CD4-positive, alpha-beta T cell treated with Interleukin-15 for 1 hour (primary cell): ENCODE results near the gene KCNA10.
"Not testable (repeated sequence)": the region's sequence is repeated elsewhere in the genome, so short reads cannot be mapped to it uniquely, and the experiment has no call there.

Source experiments
- DNase-seq: peaks from one replicate; pipeline ENCODE4 v3.0.0-alpha.2; 2020

The KCNA10 gene

DNA sequence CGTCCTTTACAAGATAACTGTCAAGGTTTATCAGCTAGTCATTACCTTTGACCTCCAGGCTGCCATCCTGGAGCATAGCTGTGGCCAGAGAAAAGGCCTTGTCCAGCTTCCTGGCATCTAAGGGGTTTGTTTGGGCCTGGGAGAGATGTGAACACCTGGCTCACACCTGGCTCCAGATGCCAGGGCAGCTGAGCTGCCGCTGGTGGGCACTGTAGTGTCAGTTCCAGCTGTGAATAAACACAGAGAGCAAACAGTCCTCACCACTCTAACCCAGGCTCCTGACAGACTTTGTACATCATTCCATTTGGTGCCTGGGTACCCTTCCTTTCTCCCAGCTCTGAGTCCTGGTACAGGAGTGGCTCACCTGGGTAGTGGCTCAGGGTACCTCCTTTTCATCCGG is 14.3 kb upstream of the KCNA10 start:
- no peak for DNase-seq

DNA sequence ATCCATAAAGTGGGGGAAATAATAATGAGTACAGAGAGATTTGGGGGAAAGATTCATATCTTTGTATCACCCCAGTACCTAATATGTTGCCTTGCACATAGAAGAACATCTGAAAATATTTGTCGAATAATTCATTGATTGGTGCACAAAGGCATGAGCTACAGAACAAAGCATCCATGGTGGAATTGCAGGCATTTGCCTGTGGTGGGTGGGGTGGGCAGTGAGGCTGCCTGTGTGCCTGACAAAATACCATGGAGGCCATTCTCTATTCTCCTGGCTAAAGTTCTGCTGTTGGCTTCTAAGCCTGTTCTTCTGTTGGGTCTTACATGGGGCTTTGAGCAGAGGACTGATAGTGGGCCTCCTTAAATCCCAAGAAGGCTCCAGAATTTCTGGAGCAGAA is 10.0 kb upstream of the KCNA10 start:
- no peak for DNase-seq

DNA sequence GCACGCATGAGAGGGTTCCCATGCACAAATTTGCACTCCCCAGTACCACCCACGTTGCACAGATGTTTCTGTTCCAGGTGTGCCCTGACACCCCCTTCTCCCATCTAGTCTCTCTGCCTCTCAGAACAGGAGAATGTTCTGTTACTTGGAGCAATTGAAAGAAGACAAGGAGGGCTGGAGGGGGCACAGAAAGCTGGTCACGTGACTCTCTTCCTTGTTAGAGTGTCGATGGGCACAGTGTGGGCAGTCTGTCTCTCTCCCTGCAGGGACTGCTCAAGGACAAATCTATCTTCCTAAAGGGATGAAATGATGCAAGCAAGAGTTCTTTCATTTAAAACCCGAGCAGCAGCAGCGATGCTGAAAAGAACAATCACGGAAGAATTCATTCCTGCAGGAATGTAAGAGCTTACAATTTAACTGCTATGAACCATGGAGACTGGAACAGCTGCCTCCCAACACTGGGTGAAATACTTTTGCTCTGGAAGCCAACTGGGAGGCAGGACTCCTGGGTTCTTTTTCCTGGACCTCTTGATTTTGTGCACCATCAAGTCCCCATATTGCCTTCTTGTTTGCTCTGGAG is 7.3 kb upstream of the KCNA10 start:
- DNase-seq: no peak

DNA sequence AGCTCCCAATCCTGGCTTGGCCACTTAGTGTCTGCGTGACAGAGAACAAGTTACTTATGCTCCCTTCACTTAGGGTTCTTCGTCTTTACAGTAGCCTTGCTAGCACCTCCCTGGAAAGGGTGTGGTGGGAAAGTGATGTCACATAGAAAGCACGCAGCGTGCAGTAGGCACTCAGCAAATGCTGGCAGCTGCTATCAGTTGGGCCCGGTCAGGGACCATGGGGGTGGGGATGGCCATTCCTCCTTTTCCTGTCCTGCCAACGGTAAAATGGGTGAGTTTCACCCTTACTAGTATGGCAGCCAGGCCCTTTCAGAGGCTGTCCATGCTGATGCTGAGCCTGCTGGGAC is 6.2 kb upstream of the KCNA10 start:
- no peak for DNase-seq

DNA sequence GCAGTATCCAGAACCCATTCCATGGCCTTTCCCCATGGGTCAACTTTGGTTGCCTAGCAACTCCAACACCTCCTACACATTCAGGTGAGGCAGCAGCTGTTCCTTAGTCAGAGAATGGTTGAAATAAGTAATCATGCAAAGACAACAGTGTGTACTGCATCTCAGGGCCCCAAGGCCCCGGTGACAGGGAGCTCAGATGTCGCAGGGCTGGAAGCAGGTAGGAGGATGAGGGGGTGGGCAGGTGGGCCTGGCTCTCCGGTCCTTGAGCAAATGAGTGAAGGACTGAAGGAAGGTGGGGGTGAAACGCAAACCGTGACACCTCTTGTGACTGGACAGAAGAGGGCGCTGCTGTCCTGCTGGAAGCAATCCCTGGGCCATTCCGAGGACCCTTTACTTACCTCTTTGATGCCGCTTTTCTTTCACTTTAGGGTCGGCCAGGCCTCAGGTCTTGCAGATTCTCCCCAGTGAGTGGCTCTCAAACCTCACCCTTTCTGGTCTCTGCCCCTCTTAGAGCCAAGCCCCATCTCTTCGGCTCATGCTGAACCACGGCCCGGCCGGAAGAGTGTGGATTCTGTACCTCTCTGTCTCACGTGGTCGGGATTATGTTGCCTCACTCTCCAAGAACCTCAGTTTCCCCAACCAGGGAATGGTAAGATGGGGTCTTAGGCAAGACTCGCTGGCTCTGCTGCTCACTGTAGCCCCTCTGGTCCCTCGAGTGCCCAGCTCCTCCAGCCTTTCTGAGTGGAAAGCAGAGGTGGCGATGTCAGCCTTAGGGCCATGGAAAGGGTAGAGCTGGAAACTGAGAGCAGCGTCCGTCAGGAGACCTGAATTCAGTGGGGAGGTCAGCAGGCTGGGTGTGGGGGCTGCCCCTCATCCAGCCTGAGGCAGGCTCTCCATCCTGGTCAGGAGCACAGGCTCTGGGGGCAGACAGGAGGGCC is 5.6 kb upstream of the KCNA10 start:
- DNase-seq: peak; percentile 43

DNA sequence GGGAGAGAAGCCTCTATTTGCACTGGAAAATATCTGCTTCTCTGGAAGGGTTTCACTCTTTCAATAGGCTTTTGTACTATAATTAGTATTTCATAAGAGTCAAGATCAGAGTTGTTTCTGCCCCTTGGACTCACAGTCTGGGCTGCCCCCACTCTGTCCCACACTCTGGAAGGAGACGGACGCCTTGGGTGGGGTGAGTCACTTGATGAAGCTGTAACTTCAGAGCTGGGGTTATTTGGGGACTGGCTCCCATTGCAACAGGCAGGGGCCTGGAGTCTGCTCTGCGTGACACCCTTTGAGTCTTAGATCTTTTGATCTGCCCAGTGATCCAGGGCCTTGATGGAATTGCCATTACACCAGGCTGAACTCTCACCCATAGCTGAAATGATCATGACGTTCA is 4.0 kb upstream of the KCNA10 start:
- no peak for DNase-seq

DNA sequence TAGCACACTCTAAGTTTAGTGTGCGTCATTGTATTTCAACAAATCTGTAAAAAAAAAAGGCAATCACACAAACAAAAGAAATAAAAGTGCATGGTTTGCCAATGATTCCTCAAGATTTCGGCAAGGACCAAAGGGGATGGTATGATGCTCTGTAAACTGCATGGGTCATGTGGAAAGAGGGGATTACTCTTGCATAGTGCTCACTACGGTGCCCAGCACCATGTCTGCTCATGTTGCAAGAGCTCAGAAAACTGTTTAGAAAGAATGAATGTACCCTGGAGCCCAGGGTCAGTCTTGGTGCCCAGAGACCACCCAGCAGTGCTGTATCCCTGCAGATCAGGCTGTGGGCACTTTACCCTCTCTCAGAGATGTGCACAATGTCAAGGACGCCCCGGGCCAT is 3.6 kb upstream of the KCNA10 start:
- no peak for DNase-seq

DNA sequence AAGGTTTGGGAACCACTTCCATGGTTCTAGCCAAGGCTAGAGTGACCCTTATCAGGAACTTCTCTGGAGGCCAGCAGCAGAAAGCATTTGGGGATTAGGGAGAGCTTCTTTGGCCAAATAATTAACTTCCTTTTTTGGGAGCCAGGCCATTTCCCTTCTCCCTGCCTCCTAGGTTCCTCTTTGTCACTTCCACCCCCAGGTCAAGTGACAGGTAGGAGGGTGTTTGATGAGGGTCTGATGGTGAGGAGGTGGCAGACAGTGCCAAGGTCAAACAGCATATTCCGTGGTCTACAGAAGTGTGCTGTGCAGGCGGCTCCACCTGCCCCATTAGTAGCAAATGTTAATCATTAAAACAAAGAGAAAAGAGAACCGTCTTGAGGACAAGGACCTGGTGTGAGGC is 1.9 kb upstream of the KCNA10 start:
- DNase-seq: no peak

DNA sequence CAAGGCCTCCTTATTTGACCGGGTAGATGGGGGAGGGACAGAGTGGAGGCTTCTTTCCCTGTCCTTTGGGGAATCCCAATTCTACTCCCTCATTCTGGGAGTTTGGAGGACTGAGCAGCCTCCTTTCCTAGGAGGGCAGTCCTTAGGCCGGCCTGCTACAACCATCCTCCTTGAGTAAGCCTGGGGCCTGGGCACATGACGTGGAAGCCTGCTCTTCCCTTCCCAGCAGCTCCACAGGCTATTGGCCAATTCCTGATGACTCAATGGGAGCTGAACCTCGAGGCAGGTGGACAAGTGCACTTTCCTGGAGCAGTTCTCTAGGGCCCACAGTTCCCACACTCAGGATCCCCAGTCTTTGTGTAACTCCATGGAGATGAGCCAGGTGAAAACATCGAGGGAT is 3.1 kb downstream of the KCNA10 start:
- DNase-seq: no peak

DNA sequence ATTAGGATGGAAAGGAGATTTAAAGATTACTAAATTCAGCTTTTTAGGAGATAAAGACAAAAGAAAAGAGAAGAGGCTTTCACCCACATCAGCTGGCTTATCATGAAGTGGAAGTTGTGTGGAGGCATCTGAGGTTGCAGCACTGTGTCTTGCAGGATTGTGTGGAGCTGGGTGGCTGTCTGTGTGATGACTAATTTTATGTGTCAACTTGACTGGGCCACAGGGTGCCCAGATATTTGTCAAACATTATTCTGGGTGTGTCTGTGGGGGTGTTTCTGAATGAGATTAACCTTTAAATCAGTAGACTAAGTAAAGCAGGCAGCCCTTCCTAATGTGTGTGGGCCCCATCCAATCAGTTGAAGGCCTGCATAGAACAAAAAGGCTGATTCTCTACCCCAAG is 3.9 kb downstream of the KCNA10 start:
- no peak for DNase-seq

DNA sequence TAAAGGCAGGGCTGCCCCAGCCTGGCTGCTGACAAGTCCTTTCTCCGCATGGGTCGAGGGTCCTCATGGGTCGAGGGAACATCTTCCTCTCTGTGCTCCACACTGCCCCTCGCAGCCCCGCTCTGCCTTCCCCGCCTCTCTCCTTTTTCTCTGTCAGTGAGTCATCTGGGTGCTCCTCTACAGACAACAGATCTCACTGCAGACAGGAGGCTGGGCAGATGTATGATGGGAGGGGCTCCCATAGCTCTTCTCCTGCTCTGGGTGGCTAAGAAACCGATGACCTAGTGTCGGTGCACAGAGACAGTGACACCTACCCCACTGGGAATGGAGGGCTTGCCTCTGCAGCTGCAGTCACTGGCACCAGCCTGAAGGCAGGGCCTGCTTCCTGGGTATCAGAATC is 5.5 kb downstream of the KCNA10 start:
- DNase-seq: no peak

DNA sequence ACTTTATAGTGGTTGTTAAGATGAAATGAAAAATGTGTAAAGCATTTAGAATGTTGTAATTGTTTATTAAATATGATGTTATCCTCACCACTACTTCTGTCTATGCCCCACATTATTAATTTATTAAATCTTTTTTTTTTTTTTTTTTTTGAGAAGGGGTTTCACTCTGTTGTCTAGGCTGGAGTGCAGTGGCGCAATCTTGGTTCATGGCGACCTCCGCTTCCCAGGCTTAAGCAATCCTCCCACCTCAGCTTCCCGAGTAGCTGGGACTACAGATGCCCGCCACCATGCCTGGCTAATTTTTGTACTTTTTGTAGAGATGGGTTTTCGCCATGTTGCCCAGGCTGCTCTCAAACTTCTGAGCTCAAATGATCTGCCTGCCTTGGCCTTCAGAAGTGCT is 7.5 kb downstream of the KCNA10 start:
- no peak for DNase-seq

DNA sequence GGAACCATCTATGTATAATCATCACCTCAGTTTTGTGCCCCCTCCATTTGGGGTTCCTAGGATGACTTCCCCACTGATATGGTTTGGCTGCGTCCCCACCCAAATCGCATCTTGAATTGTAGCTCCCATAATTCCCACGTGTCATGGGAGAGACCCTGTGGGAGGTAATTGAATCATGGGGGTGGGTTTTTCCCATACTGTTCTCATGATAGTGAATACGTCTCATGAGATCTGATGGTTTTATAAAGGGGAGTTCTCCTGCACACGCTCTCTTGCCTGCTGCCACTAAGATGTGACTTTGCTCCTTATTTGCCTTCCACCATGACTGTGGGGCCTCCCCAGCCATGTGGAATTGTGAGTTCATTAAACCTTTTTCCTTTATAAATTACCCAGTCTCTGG is 8.1 kb downstream of the KCNA10 start:
- DNase-seq: not testable (repeated sequence)

DNA sequence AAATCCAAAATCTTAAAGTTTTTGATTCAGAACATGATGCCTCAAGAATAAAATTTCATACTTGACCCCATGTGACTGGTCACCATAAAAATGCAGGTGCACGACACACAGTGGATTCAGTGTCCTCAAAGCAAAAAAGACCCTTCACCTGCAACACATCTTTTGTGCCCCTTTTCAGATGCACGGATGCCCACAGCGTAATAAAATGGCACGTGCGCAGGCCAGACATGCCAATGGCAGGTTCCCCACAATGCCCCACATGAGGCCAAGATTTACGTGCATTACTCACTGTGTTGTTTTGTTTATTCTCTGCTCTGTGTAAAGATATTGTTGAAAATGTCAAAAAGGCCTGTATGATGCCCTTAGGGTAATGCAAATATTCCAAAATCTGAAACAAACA is 9.3 kb downstream of the KCNA10 start:
- DNase-seq: no peak

DNA sequence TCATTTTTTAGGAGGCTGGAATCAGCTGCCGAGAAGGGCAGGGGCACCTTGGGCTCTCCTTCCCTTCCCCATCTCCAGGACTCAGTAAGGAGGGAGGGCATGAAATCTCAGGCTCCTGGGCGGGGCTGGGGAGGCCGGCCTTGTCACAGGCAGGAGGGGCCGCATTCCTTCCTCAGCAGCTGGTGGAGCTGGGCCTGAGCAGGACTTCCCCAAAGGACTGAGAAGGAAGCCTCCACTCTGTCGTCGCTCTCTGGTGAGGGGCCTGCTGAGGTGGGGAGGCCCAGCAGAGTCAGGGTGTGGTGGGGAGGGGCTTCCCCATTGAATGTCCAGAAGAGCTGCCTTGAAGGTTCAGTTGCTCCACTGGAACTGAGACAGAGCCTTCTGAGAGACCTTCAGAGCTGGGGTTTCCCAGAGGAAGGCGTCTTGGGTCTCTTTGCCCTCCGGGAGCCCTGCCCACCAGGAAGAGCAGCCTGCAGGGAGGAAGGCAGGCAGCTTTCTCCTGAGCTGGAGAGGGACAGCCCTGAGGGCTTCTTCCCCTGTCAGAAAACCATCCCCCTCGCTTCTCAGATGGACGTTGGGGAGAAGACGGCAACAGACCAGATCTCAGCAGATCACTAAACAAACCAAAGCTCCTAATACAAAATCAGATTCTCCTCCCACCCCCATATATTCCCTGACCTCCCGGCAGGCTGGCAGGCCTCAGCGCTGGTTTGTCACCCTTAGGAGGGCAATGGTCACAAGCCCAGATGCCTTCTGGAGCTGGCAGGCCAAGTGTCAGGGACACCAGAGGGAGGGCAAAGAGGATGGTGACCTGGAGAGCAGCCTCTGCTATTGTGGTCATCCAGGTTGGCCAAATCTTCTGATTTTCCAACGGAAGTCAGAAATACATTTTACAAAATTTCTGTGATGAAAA is 10.7 kb downstream of the KCNA10 start:
- DNase-seq: peak; percentile 32

DNA sequence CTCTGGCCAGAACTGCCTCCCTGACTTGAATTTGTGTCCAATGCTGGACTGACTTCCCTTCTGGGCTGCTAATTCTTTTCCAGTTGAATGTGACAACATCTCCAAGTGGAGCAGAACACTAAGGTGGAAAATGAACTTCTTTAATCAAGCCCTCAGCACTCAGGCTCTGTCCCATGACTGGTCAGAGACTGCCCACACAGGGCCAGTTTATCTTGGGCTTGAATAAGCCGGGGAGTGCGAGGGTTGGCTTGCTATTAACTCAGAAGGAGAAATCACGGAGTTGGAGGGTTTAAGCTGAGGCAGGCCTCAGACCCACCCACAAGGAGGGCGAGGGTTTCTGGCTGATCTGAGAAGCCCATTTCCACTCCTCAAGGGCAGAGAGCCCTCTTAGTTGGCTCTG is 12.4 kb downstream of the KCNA10 start:
- DNase-seq: no peak

DNA sequence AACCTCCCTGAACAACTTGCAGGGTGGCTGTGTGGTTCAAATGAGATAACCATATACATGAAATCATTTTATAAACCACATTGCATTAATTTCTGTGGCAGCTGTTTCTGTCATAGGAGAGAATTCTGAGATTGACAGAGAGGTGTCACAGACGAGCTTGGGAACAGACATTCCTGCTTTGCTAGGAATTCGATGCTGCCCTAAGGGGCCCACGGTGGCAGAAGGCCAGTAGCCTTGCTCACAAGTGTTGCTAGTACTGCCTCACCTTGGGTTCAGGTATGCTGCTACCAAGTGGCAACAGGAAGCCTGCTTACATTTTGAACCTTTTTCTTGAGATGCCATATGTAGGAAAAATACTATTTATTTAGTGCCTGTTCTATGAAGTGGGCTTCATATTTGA is 13.4 kb downstream of the KCNA10 start:
- DNase-seq: no peak

DNA sequence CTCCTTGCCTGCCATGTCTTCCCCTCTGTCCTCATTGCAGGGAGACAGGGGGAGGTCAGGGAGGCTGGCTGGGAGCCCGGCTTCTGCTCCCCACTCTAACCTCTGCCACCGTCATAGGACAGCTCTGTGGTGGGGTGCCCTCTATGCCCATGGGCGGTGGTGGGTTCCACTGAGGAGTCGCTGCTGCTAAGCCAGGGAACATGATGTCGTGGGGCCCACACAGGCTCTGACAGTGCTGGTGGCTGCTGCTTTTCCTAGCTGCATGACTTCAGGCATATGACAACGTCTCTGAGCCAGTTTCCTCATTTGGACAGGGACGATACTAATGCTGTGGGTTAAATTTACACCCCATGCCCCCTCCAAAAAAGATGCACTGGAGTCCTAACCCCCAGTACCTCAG is 14.7 kb downstream of the KCNA10 start:
- DNase-seq: no peak

DNA sequence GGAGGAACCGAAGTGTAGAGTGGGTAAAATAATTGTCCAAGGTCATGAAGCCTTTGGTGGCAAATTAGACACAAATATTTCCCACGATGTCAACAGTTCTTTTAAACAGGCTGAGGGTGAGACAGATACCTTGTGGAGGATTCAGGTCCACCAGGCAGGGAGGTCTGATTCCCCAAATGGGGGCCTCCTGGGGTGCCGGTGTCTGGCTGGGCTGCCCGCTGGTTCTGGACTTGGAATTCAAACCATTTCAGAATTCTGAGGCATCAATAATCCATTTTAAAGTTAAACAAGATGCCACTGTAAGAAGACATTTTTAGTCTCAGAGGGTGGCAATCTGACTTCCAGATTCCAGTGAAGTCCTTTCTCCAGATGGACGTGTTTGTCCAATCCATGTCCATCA is 15.5 kb downstream of the KCNA10 start:
- DNase-seq: no peak

DNA sequence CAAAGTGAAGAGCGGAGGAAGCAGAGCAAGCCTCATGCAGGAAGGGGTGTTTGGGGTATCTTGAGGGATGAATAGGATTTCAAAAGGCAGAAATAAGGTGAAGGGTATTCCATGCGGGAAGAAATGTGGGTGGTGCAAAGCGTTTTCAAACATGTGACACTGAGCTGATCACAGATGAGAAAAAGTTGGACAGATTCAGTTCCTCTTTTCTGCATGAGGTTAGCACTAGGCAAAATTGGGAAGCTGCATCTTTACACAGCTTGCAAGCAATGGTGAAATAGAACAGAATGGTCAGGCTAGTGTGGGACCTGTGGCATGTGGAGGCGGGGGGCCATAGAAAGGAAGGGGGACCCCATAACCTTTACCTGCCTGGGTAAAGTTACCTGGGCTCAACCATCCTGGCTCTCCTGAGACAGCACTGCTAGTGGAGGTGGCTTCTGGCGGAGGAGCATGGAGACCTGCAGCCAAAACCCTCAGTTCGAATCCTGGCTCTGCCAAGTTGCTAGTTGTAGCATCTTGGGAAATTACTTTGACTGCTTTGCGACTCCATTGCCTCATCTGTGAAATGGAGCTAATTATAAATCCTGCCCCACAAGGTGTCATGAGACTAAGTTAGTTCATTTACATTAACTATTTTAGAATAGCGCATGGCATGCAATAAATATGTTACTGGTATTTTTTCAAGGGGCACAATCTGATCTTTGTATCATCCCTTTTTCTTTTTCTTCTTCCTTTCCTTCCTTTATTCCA is 16.4 kb downstream of the KCNA10 start:
- no peak for DNase-seq

DNA sequence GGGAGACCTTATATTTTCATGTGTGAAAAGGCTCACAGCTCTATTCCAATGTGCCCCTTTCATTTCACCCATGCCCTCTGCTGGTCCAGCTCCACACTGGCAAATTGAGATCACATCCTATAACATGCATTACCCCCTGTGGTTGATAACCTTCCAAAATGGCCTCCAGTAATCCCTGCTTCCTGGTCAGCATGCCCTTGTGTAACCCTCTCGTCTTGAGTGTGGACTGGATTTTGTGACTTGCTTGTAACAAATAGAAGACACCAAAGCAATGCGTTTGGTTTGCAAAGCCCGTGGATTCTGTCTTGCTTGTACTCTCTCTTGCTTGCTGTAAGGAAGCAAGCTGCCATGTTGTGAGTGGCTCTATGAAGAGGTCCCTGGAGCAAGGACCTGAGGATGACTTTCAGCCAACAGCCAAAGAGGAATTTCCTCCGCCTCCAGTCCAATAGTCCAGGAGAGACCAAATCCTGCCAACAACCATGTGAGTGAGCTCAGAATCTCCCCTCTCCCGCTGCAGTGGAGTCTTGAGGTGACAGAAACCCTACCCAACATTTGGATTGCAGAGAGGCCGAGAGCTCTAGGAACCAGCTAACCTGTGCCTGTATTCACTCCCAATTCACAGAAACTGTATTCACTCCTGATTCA is 17.4 kb downstream of the KCNA10 start:
- no peak for DNase-seq

DNA sequence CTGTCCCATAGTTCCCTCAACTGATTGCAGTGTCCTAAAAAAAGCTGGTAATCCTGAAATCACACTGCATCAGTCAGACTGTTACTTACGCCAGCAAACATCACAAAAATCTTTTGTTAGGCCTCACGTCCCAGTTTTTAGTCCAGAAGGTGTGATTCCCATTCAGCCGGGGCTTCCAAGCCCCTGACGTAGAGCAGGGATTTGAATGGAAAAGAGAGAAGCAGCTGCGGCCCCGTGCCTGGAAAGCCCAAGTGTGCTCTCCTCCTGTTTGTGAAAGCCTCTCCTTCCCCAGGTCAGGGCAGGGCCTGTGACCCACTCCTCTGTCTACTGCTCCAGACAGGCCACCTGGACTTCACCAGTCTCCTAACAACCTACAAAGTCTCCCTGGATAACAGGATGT is 20.7 kb downstream of the KCNA10 start:
- DNase-seq: no peak
